Tibial artery (tissue), 4 donors: ENCODE data around the gene LRRC56.

Experiments used
- DNase-seq, 2 donors: peaks; one replicate each; pipeline ENCODE4 v3.0.0-alpha.2; 2019
- H3K27ac ChIP-seq, 2 donors: fragments of 200-600 bp; sonication (generic) in 1 of 2; 1 replicate in 1 of 2; 2 replicates in 1 of 2; pipeline ENCODE4 v1.5.1; 2018 to 2019; ENCODE audit warnings: mild to moderate bottlenecking in 1 of 2
- H3K27me3 ChIP-seq, 2 donors: fragments of 200-600 bp; sonication (generic) in 1 of 2; one replicate each; pipeline versions ENCODE4 v1.5.1 to v1.6.0; 2016 to 2019
- H3K36me3 ChIP-seq, 3 donors: fragments of 200-600 bp; sonication (generic) in 2 of 3; one replicate each; pipeline ENCODE4 v1.5.1; 2016 to 2019; ENCODE audit warnings: mild to moderate bottlenecking in 2 of 3
- H3K4me1 ChIP-seq, 4 donors: fragments of 200-600 bp; sonication (generic) in 2 of 4; 1 replicate in 3 of 4; 2 replicates in 1 of 4; pipeline ENCODE4 v1.5.1; 2016 to 2019
- H3K4me3 ChIP-seq, 2 donors: fragments of 200-600 bp; sonication (generic) in 1 of 2; 1 replicate in 1 of 2; 2 replicates in 1 of 2; pipeline ENCODE4 v1.5.1; 2018 to 2019; ENCODE audit warnings: mild to moderate bottlenecking in 2 of 2
- H3K9me3 ChIP-seq, 3 donors: fragments of 200-600 bp; sonication (generic) in 1 of 3; one replicate each; pipeline ENCODE4 v1.5.1; 2016 to 2019
- intact Hi-C: fragments of 100-400 bp; cut with DNase I; formaldehyde crosslinking; loops from one replicate; pipeline ENCODE4 v1.15.0; 2023; ENCODE audit warnings: low total_unique reads
- TF ChIP-seq, protein P1 (sequence below), 2 experiments: fragments of 200-600 bp in 1 of 2; fragments of 450-650 bp in 1 of 2; IDR thresholded peaks; one replicate each; pipeline ENCODE4 v1.5.1; 2017 to 2019; ENCODE audit warnings: antibody characterized with exemption in 2 of 2, mild to moderate bottlenecking in 1 of 2, moderate library complexity in 1 of 2

Gene LRRC56

DNA sequence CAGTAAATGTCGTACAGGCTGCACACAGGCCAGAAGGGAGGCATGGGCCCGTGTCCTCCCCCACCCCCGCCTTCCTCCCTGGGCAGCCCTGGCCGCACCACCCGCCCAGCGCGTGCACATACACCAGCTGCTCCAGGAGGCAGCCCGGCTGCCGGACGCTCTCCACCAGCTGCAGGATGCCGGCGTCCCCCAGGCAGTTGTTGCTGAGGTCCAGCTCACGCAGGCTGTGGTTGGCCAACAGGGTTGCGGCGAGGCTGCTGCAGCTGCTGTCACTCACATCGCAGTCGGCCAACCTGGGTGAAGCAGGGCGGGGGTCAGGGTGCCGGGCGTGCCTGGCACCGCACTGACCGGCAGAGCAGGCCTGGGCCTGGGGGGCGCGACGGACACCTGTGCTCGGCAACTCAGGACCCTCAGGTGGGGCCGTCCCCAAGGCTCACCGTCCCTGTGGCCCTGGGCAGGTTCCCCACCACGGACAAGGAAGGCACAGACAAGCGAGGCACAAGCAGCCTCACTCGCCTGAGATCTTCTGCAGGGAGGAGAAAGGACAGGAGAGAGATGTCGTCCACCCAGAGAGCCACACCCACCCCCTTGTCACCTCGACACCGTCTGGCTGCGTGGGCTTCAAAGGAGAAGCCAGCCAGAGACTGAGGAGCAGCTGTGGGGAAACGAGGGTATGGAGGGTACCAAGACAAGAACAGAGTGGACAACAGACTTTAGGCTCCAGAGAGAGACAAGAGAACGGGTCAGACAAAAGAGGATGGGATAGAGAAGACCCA is 42.4 kb upstream of the LRRC56 start:
- no peak overlapping the region for H3K4me3 ChIP-seq
- intact Hi-C loops: no loop called here
- DNase-seq: no peak
- H3K27ac ChIP-seq: no peak overlapping the region
- TF ChIP-seq, protein P1, sequence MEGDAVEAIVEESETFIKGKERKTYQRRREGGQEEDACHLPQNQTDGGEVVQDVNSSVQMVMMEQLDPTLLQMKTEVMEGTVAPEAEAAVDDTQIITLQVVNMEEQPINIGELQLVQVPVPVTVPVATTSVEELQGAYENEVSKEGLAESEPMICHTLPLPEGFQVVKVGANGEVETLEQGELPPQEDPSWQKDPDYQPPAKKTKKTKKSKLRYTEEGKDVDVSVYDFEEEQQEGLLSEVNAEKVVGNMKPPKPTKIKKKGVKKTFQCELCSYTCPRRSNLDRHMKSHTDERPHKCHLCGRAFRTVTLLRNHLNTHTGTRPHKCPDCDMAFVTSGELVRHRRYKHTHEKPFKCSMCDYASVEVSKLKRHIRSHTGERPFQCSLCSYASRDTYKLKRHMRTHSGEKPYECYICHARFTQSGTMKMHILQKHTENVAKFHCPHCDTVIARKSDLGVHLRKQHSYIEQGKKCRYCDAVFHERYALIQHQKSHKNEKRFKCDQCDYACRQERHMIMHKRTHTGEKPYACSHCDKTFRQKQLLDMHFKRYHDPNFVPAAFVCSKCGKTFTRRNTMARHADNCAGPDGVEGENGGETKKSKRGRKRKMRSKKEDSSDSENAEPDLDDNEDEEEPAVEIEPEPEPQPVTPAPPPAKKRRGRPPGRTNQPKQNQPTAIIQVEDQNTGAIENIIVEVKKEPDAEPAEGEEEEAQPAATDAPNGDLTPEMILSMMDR (IDR thresholded peaks at IDR 0.05): no peak
- H3K27me3 ChIP-seq: no peaks in the 10 kb centered on the region
- no peaks in the 10 kb centered on the region for H3K9me3 ChIP-seq
- H3K4me1 ChIP-seq: no peaks in the 10 kb centered on the region
- peaks cover 62 to 98% (median 73%) of the 10 kb centered on the region in 3 donors for H3K36me3 ChIP-seq

- TF ChIP-seq, protein P1 (IDR thresholded peaks at IDR 0.05): no peak
- Histone ChIP-seq H3K27ac (no peak overlapping the region), H3K9me3 (no peaks in the 10 kb centered on the region), H3K4me3 (no peak overlapping the region), H3K27me3 (no peaks in the 10 kb centered on the region), H3K36me3 (peaks cover 68 to 98% (median 73%) of the 10 kb centered on the region in 3 donors), H3K4me1 (no peaks in the 10 kb centered on the region)
- intact Hi-C loops: no loop called here
- no peak for DNase-seq
Measured at GRCh38 chr11:495537-495931, 41.8 kb upstream of the LRRC56 start.

DNA sequence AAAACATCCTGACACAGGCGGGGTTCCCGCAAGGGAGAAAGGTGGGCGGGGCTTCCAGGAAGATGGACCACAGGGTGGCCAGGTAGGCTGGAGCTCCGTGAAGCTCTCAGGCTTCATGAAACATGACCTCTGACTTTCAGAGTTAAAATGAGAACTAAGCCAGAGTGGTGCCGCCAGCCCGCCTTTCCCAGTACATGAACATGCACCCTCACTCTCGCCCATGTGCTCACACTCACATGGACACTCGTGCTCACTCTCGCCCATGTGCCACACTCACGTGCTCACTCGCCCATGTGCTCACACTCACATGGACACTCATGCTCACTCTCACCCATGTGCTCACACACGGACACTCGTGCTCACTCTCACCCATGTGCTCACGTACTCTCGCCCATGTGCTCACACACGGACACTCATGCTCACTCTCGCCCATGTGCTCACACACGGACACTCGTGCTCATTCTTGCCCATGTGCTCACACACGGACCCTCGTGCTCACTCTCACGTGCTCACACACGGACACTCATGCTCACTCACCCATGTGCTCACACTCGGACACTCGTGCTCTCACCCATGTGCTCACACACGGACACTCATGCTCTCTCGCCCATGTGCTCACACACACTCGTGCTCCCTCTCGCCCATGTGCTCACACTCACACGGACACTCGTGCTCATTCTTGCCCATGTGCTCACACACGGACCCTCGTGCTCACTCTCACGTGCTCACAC is 40.3 kb upstream of the LRRC56 start:
- intact Hi-C loops: no loop called here
- TF ChIP-seq, protein P1 (IDR thresholded peaks at IDR 0.05): no peak
- Histone ChIP-seq H3K27me3 (no peaks in the 10 kb centered on the region), H3K4me3 (no peak overlapping the region), H3K9me3 (no peaks in the 10 kb centered on the region), H3K36me3 (peaks cover 75 to 100% (median 83%) of the 10 kb centered on the region in 3 donors), H3K4me1 (peaks cover 0 to 6% (median 2%) of the 10 kb centered on the region in 4 donors), H3K27ac (no peak overlapping the region)
- no peak for DNase-seq

- peaks cover 75 to 96% (median 85%) of the 10 kb centered on the region in 3 donors for H3K36me3 ChIP-seq
- no peak overlapping the region for H3K27ac ChIP-seq
- H3K4me3 ChIP-seq: no peak overlapping the region
Measured at GRCh38 chr11:497565-498296, 39.6 kb upstream of the LRRC56 start.

More at GRCh38 chr11:497565-498296, 39.6 kb upstream of the LRRC56 start:
- Histone ChIP-seq H3K27me3 (no peaks in the 10 kb centered on the region), H3K4me1 (peaks cover 0 to 13% (median 9%) of the 10 kb centered on the region in 4 donors), H3K9me3 (no peaks in the 10 kb centered on the region)
- intact Hi-C loops: no loop called here
- TF ChIP-seq, protein P1 (IDR thresholded peaks at IDR 0.05): no peak
- DNase-seq: no peak
